HUES48 (cell line): ENCODE measurements around the gene SPECC1.

Source experiments
- H3K27ac ChIP-seq: one replicate; pipeline ENCODE4 v1.7.0; 2013; ENCODE audit warnings: low read depth, low read length, inconsistent platforms
- H3K27me3 ChIP-seq: 2 replicates; pipeline ENCODE4 v1.6.1; 2013; ENCODE audit warnings: mild to moderate bottlenecking, low read length; ENCODE audit not compliant: control insufficient read depth, insufficient read depth
- H3K36me3 ChIP-seq: 2 replicates; pipeline ENCODE4 v1.6.1; 2013; ENCODE audit warnings: low read length; ENCODE audit not compliant: control insufficient read depth, insufficient read depth
- H3K4me1 ChIP-seq: 2 replicates; pipeline ENCODE4 v1.6.1; 2013; ENCODE audit warnings: mild to moderate bottlenecking, low read length; ENCODE audit not compliant: control insufficient read depth, insufficient read depth
- H3K4me3 ChIP-seq: 2 replicates; pipeline ENCODE4 v1.5.1; 2013; ENCODE audit warnings: mild to moderate bottlenecking, low read depth, low read length
- H3K9ac ChIP-seq: 2 replicates; pipeline ENCODE4 v1.6.1; 2013; ENCODE audit warnings: mild to moderate bottlenecking, low read depth, low read length, moderate library complexity
- H3K9me3 ChIP-seq: 2 replicates; pipeline ENCODE4 v1.6.1; 2013; ENCODE audit warnings: low read length; ENCODE audit not compliant: control insufficient read depth, insufficient read depth

The SPECC1 gene

GRCh38 chr17:19986941-19987861 lies 22.0 kb upstream of the SPECC1 start:
- Histone ChIP-seq H3K9ac (no peak overlapping the region), H3K27ac (peak overlapping the region; percentile 11), H3K9me3 (no peaks in the 10 kb centered on the region), H3K36me3 (no peaks in the 10 kb centered on the region), H3K4me1 (peaks cover 12% of the 10 kb centered on the region), H3K27me3 (no peaks in the 10 kb centered on the region), H3K4me3 (no peak overlapping the region)

- Histone ChIP-seq H3K27ac (no peak overlapping the region), H3K9me3 (no peaks in the 10 kb centered on the region), H3K9ac (no peak overlapping the region), H3K4me3 (no peak overlapping the region), H3K4me1 (peaks cover 12% of the 10 kb centered on the region), H3K36me3 (no peaks in the 10 kb centered on the region), H3K27me3 (no peaks in the 10 kb centered on the region)
Measured at GRCh38 chr17:19987897-19988296, 21.3 kb upstream of the SPECC1 start.

- H3K4me1 ChIP-seq: peaks cover 12% of the 10 kb centered on the region
- no peaks in the 10 kb centered on the region for H3K36me3 ChIP-seq
- no peaks in the 10 kb centered on the region for H3K9me3 ChIP-seq
- H3K4me3 ChIP-seq: no peak overlapping the region
- no peak overlapping the region for H3K27ac ChIP-seq
- H3K27me3 ChIP-seq: no peaks in the 10 kb centered on the region
- no peak overlapping the region for H3K9ac ChIP-seq
Measured at GRCh38 chr17:19991252-19991885, 17.8 kb upstream of the SPECC1 start.

GRCh38 chr17:19992803-19993713 lies 16.1 kb upstream of the SPECC1 start:
- Histone ChIP-seq H3K27me3 (no peaks in the 10 kb centered on the region), H3K4me3 (0 out of 2 replicates have a peak overlapping the region, but pooled peaks have one; percentile 13), H3K9ac (peak overlapping the region; percentile 47; the same call in 1 of the 2 replicates), H3K9me3 (no peaks in the 10 kb centered on the region), H3K4me1 (peaks cover 3% of the 10 kb centered on the region; the same call in 1 of the 2 replicates), H3K36me3 (no peaks in the 10 kb centered on the region), H3K27ac (no peak overlapping the region)

GRCh38 chr17:19996086-19996485 lies 13.1 kb upstream of the SPECC1 start:
- H3K27me3 ChIP-seq: no peaks in the 10 kb centered on the region
- peaks cover under 1% of the 10 kb centered on the region; the same call in 1 of the 2 replicates for H3K4me1 ChIP-seq
- no peak overlapping the region for H3K4me3 ChIP-seq
- no peaks in the 10 kb centered on the region for H3K9me3 ChIP-seq
- H3K36me3 ChIP-seq: no peaks in the 10 kb centered on the region
- no peak overlapping the region for H3K9ac ChIP-seq
- no peak overlapping the region for H3K27ac ChIP-seq

- Histone ChIP-seq H3K9ac (no peak overlapping the region), H3K27ac (no peak overlapping the region), H3K36me3 (no peaks in the 10 kb centered on the region), H3K9me3 (no peaks in the 10 kb centered on the region), H3K27me3 (no peaks in the 10 kb centered on the region), H3K4me1 (no peaks in the 10 kb centered on the region), H3K4me3 (no peak overlapping the region)
Measured at GRCh38 chr17:19996502-19996901, 12.7 kb upstream of the SPECC1 start.

- peak overlapping the region; percentile 75 for H3K4me3 ChIP-seq
- peaks cover 32% of the 10 kb centered on the region for H3K27me3 ChIP-seq
- H3K9ac ChIP-seq: no peak overlapping the region
- H3K27ac ChIP-seq: no peak overlapping the region
- no peaks in the 10 kb centered on the region for H3K36me3 ChIP-seq
- no peaks in the 10 kb centered on the region for H3K9me3 ChIP-seq
- H3K4me1 ChIP-seq: peaks cover 7% of the 10 kb centered on the region
Measured at GRCh38 chr17:20008242-20009051, 712 bp upstream of the SPECC1 start.

- Histone ChIP-seq H3K4me1 (peaks cover 7% of the 10 kb centered on the region), H3K27ac (no peak overlapping the region), H3K4me3 (peak overlapping the region; percentile 75), H3K27me3 (peaks cover 32% of the 10 kb centered on the region), H3K9ac (no peak overlapping the region), H3K36me3 (no peaks in the 10 kb centered on the region), H3K9me3 (no peaks in the 10 kb centered on the region)
Measured at GRCh38 chr17:20009052-20009301, 182 bp upstream of the SPECC1 start.

GRCh38 chr17:20010099-20010863 lies 1.1 kb downstream of the SPECC1 start:
- Histone ChIP-seq H3K27ac (no peak overlapping the region), H3K4me3 (peak overlapping the region; percentile 75), H3K36me3 (no peaks in the 10 kb centered on the region), H3K9ac (no peak overlapping the region), H3K4me1 (peaks cover 7% of the 10 kb centered on the region), H3K27me3 (peaks cover 32% of the 10 kb centered on the region), H3K9me3 (no peaks in the 10 kb centered on the region)

- Histone ChIP-seq H3K27ac (no peak overlapping the region), H3K9me3 (no peaks in the 10 kb centered on the region), H3K4me3 (no peak overlapping the region), H3K27me3 (peaks cover 32% of the 10 kb centered on the region), H3K36me3 (no peaks in the 10 kb centered on the region), H3K9ac (no peak overlapping the region), H3K4me1 (peaks cover 7% of the 10 kb centered on the region)
Measured at GRCh38 chr17:20010936-20011335, 1.8 kb downstream of the SPECC1 start.
